NCI-H128 (cell line): ENCODE measurements around the gene SCG5.
"Not testable (repeated sequence)": the region's sequence is repeated elsewhere in the genome, so short reads cannot be mapped to it uniquely, and the experiment has no call there.

Experiments used
- DNase-seq: peaks from one replicate; lab custom pipeline; 2025; ENCODE audit not compliant: unreplicated experiment; lab: John Stamatoyannopoulos, UW

Gene SCG5

GRCh38 chr15:32641517-32642059, at the start of gene SCG5:
Gene SCG5, plus strand, starts transcription at chr15:32641710. Its CDS starts 1,883 bp downstream, at chr15:32643593.
- DNase-seq, result peak; percentile 24

- not testable (repeated sequence) for DNase-seq
Measured at GRCh38 chr15:32593151-32593550, 48.4 kb upstream of the SCG5 start, which contains the start of gene GOLGA8N. Gene GOLGA8N, plus strand, starts transcription at chr15:32593456.

- DNase-seq, result not testable (repeated sequence)
Measured at GRCh38 chr15:32609518-32609917, 32.0 kb upstream of the SCG5 start.

- not testable (repeated sequence) for DNase-seq
Measured at GRCh38 chr15:32610719-32611118, 30.8 kb upstream of the SCG5 start.

- DNase-seq, result not testable (repeated sequence)
Measured at GRCh38 chr15:32614712-32615050, 26.8 kb upstream of the SCG5 start.

GRCh38 chr15:32615051-32615870, 26.2 kb upstream of the SCG5 start, which contains the start of gene ARHGAP11A:
Gene ARHGAP11A, plus strand, starts transcription at chr15:32615504. Its CDS starts 708 bp downstream, at chr15:32616212.
- DNase-seq, result not testable (repeated sequence)

GRCh38 chr15:32615871-32616426, 25.6 kb upstream of the SCG5 start:
- DNase-seq, result not testable (repeated sequence)

GRCh38 chr15:32636410-32636809, 5.1 kb upstream of the SCG5 start:
- DNase-seq, result no peak

GRCh38 chr15:32636908-32637567, 4.5 kb upstream of the SCG5 start:
- DNase-seq, result no peak

- DNase-seq, result no peak
Measured at GRCh38 chr15:32637704-32638103, 3.8 kb upstream of the SCG5 start.

GRCh38 chr15:32642667-32643435, 1.3 kb downstream of the SCG5 start:
- DNase-seq, result no peak

- no peak for DNase-seq
Measured at GRCh38 chr15:32643907-32644445, 2.5 kb downstream of the SCG5 start.

- DNase-seq, result peak; percentile 15
Measured at GRCh38 chr15:32646291-32646690, 4.8 kb downstream of the SCG5 start.

- no peak for DNase-seq
Measured at GRCh38 chr15:32649342-32649741, 7.8 kb downstream of the SCG5 start.

GRCh38 chr15:32651229-32651837, 9.8 kb downstream of the SCG5 start:
- DNase-seq, result no peak

- DNase-seq, result no peak
Measured at GRCh38 chr15:32652178-32652577, 10.7 kb downstream of the SCG5 start.

- no peak for DNase-seq
Measured at GRCh38 chr15:32656091-32656490, 14.6 kb downstream of the SCG5 start.

- DNase-seq, result no peak
Measured at GRCh38 chr15:32656496-32656895, 15.0 kb downstream of the SCG5 start.

- no peak for DNase-seq
Measured at GRCh38 chr15:32657198-32657883, 15.8 kb downstream of the SCG5 start.

GRCh38 chr15:32657941-32658340, 16.4 kb downstream of the SCG5 start:
- DNase-seq, result no peak
